HG03196 (cell line): ENCODE results near the gene MTHFR.
"Not testable (repeated sequence)": the region's sequence is repeated elsewhere in the genome, so short reads cannot be mapped to it uniquely, and the experiment has no call there.

Experiments used
- ATAC-seq: cut with Tn5 transposase; IDR thresholded peaks from one replicate; pipeline ENCODE4 v1.9.1; 2021; ENCODE audit not compliant: unreplicated experiment

MTHFR gene

DNA sequence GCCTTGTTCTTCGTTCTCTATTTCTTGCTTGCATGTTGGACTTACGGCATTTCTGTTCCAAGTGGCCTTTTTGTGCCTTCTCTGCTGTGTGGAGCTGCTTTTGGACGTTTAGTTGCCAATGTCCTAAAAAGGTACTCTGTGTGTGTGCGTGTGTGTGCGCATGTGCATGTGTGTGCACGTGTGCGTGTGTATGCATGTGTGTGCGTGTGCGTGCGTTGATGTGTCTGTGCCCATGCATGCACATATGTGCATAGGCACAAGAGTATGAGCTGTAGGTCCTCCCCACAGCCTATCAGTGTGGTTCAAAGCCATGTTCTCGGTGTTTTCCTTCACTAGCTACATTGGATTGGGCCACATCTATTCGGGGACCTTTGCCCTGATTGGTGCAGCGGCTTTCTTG is 28.1 kb upstream of the MTHFR start:
- no peak for ATAC-seq

DNA sequence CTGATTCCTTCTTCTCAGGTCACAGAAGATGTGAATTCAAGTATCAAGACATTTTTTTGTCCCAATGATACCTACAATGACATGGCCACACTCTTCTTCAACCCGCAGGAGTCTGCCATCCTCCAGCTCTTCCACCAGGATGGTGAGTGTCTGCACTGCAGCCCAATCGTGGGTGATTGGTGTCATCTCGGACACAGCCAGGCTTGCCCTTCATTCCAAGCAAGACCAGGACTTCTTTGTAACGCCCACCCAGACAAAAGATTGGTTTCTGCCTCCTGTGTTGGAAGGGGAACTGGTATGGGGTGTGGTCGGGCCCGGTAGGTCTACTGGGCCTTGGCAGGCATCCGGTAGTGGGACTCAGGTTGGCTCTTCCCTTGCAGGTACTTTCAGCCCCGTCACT is 27.7 kb upstream of the MTHFR start:
- ATAC-seq = no peak

GRCh38 chr1:11831945-11832725 is 26.4 kb upstream of the MTHFR start:
- no peak for ATAC-seq

DNA sequence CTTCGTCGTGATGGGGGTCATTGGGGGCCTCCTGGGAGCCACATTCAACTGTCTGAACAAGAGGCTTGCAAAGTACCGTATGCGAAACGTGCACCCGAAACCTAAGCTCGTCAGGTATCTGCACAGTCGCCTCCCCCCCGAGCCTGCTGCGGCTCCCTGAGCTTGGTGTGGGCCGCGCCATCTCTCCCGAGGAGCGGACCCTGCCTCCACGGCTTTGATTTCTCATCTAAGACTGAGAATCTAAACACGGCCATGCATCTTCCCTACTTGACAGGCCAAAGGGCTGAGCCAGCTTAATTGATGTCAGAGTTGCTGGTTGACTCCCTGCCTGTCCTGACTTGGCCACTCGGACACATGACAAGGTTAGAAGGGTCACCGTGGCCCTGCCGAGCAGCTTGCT is 22.7 kb upstream of the MTHFR start:
- ATAC-seq = no peak

GRCh38 chr1:11826946-11827345 is 21.2 kb upstream of the MTHFR start:
- ATAC-seq = no peak

DNA sequence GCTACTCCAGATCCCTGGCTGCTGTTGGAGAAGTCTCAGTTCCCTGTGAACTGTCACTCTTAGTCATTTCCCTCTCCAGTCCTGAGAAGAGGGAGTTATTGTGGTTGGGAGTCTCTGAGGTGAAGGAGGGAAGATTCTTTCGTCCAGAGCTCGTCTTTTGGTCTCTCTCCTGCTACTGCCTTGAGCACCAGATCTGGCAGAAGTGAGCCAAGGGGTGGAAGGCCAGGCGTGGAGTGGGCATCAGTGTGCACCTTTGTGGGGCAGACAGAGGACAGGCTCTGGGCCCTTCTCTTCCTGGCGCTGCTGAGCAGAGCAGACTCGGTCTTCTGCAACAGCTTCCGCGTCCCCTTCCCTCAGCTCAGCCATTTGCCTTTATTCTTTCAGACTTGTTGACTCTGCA is 19.4 kb upstream of the MTHFR start:
- ATAC-seq = no peak

DNA sequence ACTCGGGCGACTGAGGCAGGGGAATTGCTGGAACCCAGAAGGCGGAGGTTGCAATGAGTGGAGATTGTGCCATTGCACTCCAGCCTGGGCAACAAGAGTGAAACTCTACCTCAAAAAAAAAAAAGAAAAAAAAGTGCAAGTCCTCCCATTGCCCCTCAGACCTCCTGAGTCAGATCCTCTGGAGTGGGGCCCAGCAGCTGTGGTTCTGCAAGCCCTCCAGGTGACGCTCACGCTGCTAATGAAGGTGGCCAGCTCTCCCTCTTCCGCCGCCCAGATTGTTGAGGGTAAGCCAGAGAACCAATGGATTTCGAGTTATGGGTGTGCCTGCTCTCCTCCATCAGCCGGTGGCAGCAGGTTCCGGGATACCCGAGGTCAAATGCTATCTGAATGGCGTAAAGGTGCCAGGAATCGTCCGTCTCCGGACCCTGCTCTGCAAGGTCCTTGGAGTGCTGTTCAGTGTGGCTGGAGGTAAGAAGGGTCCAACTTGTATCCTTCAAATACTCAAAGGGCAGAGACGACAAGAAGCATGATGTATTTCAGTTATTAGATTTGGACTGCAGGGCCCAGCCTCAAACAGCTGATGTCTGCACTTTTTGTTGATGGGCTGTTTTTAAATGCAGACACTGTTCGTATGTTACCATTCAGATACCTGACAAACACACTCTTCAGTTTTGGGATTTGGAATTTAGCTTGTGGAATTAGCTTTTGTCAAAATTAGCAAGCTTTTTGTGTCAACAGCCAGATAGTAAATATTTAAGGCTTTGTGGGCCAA is 17.8 kb upstream of the MTHFR start:
- ATAC-seq = no peak

DNA sequence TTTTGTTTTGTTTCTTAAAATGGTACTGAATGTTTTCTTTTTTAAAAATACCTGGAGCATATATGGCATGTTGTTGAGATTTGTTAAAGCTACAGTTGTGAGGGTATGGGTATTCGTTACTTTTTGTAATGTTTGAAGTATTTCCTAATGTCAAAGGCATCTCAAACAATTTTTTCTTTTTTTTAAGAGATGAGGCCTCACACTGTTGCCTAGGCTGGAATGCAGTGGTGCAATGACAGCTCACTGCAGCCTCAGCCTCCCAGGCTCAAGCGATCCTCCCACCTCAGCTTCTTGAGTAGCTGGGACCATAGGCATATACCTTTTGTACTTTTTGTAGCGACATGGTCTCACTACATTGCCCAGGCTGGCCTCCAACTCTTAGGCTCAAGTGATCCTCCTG is 16.3 kb upstream of the MTHFR start:
- ATAC-seq = no peak

DNA sequence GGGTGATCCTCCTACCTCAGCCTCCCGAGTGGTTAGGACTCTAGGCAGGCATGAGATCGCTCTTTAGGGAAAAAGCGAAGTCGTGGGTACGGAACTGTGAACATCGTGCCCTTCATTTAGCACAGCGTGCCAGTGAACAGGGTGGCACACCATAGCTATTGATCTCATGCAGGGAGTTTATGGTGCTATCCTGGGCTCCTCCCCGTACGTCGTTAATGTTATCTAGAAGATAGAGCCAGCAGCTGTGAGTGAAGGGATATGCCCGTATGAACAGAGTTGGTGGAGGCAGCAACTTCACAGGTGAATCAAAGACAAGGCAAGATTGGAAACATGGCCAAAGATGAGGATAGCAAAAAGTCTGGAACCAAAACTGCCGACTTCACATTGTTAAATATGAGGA is 11.4 kb upstream of the MTHFR start:
- no peak for ATAC-seq

- no peak for ATAC-seq
These were observed 7.3 kb upstream of the MTHFR start for GRCh38 chr1:11813021-11813420.

DNA sequence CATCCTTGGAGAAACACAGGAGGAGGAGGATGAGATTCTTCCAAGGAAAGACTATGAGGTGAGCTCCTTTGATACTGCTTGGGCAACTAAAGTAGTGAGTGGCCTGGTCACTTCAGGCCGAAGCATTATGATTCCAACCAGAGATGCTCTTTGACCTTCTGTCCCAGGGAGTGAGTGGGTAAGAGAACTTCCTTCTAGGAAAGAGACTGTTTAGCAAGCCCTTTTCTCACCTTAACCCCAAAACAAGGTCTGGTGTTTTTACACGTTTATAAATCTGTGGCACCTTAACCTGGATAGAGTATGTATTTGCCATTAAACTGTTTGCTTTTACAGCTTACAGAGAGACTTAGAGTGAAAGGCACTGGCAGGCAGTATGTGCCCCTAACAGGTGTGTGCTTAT is 1.4 kb upstream of the MTHFR start:
- ATAC-seq = no peak

GRCh38 chr1:11806307-11806936 is 658 bp upstream of the MTHFR start:
- ATAC-seq = peak; percentile 42

GRCh38 chr1:11804666-11805421 is 920 bp downstream of the MTHFR start:
- ATAC-seq = no peak

GRCh38 chr1:11803924-11804665 is 1.7 kb downstream of the MTHFR start:
- not testable (repeated sequence) for ATAC-seq

GRCh38 chr1:11802973-11803885 is 2.5 kb downstream of the MTHFR start:
- ATAC-seq = no peak

GRCh38 chr1:11802616-11802972 is 3.2 kb downstream of the MTHFR start:
- no peak for ATAC-seq

GRCh38 chr1:11800756-11801433 is 4.9 kb downstream of the MTHFR start:
- no peak for ATAC-seq

DNA sequence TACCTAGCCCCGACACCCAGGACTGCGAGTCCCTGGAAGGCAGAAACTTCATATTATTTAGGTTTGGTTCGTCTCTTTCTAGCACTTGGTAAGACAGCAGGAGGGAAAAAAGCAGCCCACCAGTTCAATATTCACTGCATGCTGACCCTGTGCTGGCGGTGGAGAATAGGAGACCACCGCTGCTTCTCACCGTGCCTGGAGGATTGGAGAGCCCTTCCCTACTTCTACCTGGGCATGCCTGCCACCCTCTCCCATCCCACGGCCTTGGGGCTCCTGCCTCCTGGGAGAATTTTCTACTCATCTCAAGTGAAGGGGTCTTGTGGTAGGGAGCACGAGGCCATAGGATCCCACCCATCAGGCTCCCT is 5.4 kb downstream of the MTHFR start:
- ATAC-seq = no peak

DNA sequence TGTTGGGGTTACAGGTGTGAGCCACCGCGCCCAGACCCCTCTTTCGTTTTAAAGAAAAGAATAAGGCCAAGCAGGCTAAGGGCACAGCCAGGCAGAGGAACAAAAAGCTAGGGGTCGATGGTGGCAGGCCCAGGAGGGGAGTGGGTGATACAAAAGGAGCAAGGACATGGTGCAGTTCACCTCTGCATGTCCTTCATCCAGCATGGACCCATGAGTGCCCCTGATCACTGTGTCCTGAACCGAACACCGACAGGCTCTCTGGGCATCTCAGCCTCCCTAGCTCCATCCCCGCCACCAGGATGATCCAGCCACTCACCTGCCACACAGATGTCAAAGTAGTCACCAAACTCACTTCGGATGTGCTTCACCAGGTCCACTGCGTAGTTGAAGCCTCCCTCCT is 5.9 kb downstream of the MTHFR start:
- ATAC-seq = no peak
